GM18505 (cell line): Measurements from ENCODE around the gene COBL.

Experiments
- ATAC-seq: cut with Tn5 transposase; IDR thresholded peaks from one replicate; pipeline ENCODE4 v1.9.1; 2021; ENCODE audit not compliant: unreplicated experiment
- POLR2A ChIP-seq: IDR thresholded peaks from 4 replicates; pipeline ENCODE4 v1.6.1; 2011; ENCODE audit warnings: borderline replicate concordance; ENCODE audit not compliant: insufficient read depth, insufficient read length; ENCODE audit errors: extremely low read depth

The COBL gene

DNA sequence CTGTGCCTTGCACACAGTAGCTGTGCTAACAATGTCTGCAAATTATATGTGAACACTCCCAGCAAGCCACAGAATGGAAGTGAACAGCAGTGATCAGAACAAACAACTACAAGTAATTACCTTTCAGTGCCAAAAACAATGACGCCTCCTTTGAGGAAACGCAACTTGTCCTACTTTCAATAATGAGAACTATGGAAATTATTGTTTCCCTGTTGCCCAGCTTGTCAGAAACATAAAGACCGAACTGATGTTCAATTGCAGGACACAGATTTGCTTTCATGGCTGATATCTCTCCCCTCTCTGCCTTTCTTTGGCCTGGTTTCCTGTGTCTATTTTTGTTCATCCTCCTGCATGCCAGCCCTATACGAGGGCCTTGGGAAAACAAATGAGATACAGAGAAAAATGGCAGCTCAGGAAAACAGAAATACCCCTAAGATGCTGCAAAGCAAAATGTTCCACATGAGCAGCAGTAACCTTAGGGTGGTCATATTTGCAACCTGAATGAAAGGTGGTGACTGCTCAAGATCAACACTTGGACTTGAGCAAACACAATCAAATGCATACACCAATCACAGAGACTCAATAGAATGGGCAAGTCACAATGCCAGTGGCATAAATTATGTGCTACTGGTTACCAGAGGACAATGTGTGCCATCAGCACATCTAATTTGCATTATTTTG, 26.8 kb downstream of the COBL start:
- no peak for TF ChIP-seq POLR2A
- no peak for ATAC-seq

DNA sequence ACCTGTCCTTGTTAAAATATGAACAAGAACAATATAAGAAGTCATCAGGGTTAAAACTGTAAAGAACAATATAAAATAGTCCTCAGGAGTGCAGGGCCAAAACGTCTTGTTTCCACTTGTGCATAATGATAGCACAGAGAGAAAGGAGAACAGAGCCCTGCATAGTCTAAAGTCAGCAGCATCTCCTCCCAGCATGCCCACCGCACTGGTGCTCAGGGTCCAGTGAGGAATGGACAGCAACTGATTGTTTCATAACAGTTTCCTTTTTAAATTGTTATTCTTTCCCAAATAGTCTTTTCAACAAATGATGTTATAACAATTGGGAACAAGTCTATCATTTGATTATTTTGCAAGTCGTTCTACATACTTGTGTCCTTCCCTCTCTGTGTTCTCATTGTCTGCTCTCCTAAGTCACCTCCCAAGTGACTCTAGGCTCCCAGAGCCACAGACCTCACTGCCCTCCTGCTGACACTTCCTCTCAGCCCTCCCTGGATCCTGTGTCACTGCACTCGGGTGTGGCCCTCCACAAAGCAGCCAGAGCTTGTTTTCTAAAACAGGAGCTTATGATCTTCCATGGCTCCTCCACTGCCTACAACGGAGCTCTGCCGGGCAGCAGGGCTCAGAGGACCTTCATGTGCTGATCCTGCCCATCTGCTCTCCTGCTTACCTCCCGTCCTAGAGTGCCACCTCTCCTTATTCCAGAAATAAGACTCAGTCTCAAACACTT, 27.6 kb downstream of the COBL start:
- no peak for ATAC-seq

DNA sequence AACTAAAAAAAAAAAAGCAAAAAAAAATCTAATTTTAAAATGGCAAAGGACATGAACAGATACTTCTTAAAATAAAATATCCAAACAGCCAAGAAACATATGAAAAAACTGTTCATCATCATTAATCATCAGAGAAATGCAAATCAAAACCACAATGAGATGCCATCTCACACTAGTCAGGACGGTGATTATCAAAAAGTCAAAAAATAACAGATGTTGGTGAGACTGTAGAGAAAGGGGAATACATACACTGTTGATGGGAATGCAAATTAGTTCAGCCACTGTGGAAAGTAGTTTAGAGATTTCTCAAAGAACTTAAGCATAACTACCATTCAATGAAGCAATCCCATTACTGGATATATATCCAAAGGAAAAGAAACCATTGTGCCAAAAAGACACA, 30.2 kb downstream of the COBL start:
- no peak for TF ChIP-seq POLR2A
- ATAC-seq: no peak

More for the DNA sequence above, 27.6 kb downstream of the COBL start:
- no peak for TF ChIP-seq POLR2A

DNA sequence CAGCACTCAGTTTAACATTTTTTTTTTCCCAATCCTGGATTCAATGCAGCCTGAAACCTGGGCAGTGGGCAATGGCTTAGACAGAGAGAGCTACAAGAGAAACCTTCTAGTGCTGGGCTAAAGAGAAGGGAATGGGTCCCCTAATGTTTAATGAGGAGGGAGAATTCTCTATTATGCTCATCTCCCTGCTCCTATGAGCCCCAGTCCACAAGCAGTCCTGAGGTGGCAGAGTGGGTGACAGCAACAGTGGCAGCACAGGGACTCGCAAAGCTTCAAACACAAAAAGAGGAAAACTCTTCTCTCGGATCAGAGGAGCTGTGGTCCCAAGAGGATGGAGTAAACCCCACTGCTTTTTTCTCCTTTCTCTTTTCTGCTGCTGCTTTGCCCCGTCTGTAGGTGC, 36.5 kb downstream of the COBL start:
- ATAC-seq: no peak
- no peak for TF ChIP-seq POLR2A

DNA sequence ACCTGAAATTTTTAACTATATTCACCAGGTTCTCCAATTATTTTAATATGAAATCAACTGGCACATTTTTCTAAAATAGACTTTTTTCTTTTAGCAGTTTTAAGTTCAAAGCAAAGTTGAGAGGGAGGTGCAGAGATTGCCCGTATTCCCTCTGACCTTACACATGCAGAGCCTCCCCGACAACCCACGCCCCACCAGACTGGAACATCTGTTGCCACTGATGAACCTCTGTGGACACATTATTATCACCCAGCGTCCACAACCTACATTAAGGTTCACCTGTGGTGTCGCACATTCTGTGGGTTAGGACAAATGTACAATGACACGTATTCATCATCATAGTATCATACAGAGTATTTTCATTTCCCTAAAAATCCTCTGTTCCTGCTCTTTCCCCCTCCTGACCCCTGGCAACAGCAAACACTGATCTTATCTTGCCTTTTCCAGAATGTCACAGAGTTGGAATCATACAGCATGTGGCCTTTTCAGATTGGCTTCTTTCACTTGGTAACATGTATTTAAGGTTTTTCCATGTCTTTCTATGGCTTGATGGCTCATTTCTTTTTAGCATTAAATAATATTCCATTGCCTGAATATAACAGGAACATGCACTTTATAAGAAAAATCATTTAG, 37.1 kb downstream of the COBL start:
- TF ChIP-seq POLR2A: no peak
- no peak for ATAC-seq

DNA sequence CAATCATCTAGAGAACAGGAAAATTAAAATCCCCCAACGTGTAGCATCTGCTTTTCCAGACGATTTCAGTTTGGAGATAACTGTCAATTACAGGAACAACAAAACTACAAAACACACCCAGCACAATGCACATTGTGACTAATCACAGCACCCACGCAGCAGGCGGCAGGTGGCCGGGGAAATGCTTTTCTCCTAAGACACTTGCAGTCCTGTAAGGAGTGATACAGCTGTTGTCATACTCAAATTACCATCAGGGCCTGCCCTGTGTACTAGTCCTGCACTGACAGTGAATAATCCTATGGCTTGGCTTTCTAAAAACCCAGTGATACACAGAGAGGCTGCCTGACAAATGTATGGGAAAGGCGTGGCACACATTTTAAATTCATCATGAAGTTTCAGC, 37.8 kb downstream of the COBL start:
- TF ChIP-seq POLR2A: no peak
- ATAC-seq: no peak

DNA sequence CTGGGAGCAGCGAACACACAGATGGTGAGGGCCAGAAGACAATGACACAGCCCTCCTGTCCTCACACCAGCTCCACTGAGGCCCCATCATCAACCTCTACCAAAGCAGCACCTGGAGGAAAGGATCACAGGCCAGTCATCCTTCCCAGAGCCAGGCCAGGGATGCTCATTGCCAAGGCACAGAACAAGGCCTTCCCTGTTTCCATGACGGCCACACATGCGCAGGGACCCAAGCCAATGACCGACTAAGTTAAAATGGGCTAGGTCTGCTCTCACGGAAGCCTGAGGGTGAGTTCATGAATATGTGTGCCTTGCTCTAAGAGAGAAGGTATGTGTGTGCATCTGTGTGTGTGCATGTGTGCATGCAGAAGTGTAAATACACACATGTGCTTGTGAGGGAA, 39.6 kb downstream of the COBL start:
- no peak for ATAC-seq
- TF ChIP-seq POLR2A: no peak

DNA sequence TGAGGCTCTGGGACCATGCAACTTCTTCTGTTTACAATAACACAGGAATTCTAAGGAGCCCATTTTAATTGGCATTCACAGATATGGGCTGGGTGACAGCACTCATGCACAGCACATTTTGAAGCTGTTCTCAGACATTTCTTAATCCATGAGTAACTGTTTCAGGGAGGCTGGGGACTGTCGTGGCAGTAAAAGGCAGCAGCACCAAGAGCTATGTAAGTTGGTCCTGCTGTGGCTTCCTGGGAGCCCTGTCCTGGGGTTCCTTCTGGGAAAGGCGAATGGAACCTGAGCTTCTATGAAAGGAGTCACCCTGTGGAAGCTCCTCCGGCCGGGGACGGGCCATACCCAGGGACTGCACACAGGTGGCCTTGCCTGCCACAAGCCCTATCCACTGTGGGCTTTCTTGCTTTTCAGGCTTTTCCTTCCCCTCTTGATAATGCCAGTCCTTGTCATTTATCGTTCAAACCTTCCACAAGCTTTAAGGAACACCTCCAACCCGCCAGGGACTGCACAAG, 40.5 kb downstream of the COBL start:
- no peak for TF ChIP-seq POLR2A
- no peak for ATAC-seq

DNA sequence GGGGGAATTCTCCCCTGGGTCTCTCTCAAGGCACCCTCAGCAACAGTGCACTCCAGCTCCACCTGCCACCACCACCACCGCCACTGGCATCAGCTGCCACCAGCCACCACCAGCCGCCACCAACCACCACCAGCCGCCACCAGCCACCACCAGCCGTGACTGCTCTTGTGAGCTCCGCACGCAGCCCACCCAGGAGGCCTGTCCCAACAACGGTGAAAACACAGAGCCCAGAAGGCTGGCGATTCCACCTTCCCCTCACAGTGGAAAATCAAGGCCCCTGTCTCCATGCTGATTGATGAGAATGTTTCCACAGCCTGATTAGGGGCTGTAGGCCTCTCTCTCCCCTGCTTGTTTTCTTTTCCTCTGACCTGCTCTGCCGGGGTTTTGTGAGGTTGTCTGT, 41.1 kb downstream of the COBL start:
- no peak for ATAC-seq

DNA sequence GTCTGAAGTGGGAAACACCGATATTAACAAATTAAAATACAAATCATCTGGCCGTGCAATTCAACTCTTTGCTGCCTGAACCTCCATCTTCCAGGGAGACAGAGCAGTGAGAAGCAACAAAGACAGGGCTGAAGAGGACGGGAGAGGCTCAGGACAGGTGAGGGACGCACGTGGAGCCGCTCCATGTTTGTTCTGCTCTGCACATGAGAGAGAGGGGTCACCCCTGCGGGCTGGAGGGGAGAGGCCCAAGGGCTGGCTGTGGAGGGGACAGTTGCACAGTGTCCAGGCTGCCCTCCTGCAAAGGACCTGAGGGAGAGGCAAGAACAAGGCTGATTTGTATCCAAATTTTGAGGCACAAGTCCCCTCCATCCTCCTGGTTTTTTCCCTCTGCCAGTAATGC, 41.7 kb downstream of the COBL start:
- ATAC-seq: no peak
- no peak for TF ChIP-seq POLR2A

More for the DNA sequence above, 41.1 kb downstream of the COBL start:
- no peak for TF ChIP-seq POLR2A

DNA sequence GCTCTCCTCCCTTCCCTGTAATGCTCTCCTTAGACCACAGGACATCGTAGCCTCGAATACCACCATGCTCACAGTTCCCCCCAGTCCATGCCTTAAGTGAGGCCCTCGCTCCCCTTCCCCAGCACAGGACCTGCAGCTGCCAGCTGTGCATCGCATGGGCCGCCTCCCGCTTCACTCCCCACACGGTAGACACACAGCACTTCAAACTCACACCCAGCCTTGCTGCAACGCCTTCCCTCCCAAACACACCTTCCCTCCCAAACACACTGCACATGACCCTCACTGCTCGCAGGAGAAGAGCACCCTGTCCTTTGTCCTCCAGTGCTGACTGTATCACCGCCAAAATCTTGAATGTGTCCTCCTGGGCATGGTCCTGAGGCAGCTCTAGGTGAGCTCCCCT, 42.6 kb downstream of the COBL start:
- no peak for ATAC-seq
- no peak for TF ChIP-seq POLR2A

DNA sequence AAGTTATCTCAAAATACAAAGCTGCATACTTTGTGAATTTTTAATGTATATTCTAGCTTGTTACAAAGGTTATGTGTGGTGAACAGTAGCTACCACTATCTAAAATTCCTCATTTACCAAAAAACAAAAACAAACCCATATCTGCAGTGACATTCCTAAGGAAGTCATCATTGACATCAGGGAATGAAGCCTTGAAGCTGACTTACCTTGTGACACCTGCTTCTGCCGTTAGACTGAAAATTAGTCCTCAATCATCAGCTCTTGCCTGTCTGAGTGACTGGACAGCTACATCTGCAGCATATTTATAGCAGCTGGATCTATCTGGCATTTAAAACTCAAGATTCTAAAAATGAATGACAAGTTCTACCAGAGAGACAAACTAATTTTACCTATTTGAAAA, 43.2 kb downstream of the COBL start:
- no peak for ATAC-seq
- TF ChIP-seq POLR2A: no peak

DNA sequence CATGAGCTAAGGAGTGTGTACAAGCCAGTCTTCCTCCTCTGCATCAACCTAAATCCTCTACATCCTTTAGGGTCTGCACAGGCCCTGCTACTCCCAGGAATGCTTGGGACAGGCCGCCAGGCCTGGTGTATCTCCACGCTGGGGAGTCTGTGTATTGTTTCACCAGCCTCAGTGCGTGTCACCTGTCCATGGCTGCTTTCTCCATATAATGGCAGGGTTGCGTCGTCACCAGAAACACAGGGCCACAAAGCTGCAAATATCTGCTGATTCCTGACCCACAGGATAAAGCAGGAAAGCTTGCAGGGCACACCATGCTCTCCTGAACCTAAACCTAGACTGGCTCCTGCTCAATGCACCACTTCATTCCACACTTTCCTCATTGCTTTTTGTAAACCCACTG, 45.6 kb downstream of the COBL start:
- TF ChIP-seq POLR2A: no peak
- ATAC-seq: no peak

DNA sequence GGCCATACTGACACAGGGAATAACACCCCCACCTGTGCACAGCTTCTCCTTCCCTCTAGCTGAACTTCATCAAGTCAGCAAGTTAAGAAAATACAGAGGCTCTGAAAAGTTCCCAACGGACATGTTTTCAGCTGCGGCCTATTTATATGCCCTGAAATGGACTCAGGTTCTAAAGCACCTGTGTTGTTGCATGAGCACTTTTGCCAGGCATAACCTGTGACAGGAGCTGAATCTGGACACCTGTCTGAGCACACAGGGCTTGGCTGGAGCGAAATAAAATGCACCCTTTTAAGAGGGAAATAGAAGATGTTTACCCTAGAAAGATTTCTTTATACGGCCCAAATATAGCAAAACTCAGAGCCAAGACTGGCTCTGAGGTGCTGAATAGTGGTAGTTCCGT, 46.7 kb downstream of the COBL start:
- TF ChIP-seq POLR2A: no peak
- ATAC-seq: no peak
